ENCODE results near the gene CACNA1B. TPM values are rescaled to one million over a fixed set of nuclear protein-coding genes. Genes with fewer than 3 reads are reported as not detected.

Gene CACNA1B
- total RNA-seq, 1 donor from 2014 or later = 0.13 TPM

DNA sequence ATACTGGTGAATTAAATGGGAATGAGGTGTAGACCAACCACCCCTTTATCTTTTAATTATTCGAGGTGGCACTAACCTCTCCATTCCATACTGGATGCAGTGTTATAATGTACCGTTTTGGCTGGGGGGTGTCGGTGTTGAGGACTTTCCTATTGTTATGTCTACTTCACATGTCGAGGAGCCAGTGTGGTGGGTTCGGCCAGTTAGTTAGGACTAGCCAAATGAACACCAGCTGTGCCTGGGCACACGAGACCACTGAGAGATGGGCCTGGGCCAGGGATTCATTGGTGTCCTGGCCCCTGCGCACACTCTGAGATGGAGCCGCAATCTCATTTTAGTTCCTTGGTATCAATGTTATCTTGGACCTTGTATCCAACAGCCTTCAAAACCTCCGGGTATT lies 186.2 kb downstream of the CACNA1B start:
- no peaks in the 10 kb centered on the region for H3K4me1 Mint-ChIP-seq (ENCODE audit: unreplicated experiment)
- no peaks in the 10 kb centered on the region for H3K36me3 Mint-ChIP-seq (ENCODE audit: unreplicated experiment)
- no peak overlapping the region for H3K4me3 Mint-ChIP-seq (ENCODE audit: unreplicated experiment)
- DNase-seq (ENCODE audit: extremely low spot score, unreplicated experiment) = no peak
- TF ChIP-seq, protein P1, sequence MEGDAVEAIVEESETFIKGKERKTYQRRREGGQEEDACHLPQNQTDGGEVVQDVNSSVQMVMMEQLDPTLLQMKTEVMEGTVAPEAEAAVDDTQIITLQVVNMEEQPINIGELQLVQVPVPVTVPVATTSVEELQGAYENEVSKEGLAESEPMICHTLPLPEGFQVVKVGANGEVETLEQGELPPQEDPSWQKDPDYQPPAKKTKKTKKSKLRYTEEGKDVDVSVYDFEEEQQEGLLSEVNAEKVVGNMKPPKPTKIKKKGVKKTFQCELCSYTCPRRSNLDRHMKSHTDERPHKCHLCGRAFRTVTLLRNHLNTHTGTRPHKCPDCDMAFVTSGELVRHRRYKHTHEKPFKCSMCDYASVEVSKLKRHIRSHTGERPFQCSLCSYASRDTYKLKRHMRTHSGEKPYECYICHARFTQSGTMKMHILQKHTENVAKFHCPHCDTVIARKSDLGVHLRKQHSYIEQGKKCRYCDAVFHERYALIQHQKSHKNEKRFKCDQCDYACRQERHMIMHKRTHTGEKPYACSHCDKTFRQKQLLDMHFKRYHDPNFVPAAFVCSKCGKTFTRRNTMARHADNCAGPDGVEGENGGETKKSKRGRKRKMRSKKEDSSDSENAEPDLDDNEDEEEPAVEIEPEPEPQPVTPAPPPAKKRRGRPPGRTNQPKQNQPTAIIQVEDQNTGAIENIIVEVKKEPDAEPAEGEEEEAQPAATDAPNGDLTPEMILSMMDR (IDR thresholded peaks at IDR 0.05) = no peak
- peaks cover 3% of the 10 kb centered on the region for H3K9me3 Mint-ChIP-seq (ENCODE audit: unreplicated experiment)
- H3K27me3 Mint-ChIP-seq (ENCODE audit: unreplicated experiment) = peaks cover 4% of the 10 kb centered on the region
- H3K27ac Mint-ChIP-seq (ENCODE audit: unreplicated experiment) = no peak overlapping the region

DNA sequence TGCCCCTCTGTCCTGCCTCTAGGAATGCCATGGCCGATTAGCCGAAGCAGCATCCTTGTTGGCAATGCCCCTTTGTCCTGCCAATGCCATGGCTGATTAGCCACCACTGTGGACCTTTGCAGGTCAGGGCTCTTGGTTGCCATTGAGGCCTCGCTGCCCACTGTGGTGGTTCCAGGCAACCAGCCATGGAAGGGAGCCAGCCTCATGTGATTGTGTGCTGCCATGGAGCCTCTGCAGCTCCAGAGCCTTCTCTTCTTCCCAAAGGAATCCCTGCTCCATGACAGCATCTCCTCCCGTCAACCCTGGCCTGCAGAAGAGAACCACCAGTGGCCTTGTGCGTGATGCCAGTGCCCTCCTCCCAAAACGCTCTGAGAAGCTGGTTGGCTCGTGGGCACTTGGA lies 187.0 kb downstream of the CACNA1B start:
- peaks cover 3% of the 10 kb centered on the region for H3K9me3 Mint-ChIP-seq (ENCODE audit: unreplicated experiment)
- H3K4me3 Mint-ChIP-seq (ENCODE audit: unreplicated experiment) = no peak overlapping the region
- TF ChIP-seq, protein P1 (IDR thresholded peaks at IDR 0.05) = no peak
- no peak overlapping the region for H3K27ac Mint-ChIP-seq (ENCODE audit: unreplicated experiment)
- H3K27me3 Mint-ChIP-seq (ENCODE audit: unreplicated experiment) = peaks cover 4% of the 10 kb centered on the region
- DNase-seq (ENCODE audit: extremely low spot score, unreplicated experiment) = no peak
- H3K36me3 Mint-ChIP-seq (ENCODE audit: unreplicated experiment) = no peaks in the 10 kb centered on the region
- no peaks in the 10 kb centered on the region for H3K4me1 Mint-ChIP-seq (ENCODE audit: unreplicated experiment)

DNA sequence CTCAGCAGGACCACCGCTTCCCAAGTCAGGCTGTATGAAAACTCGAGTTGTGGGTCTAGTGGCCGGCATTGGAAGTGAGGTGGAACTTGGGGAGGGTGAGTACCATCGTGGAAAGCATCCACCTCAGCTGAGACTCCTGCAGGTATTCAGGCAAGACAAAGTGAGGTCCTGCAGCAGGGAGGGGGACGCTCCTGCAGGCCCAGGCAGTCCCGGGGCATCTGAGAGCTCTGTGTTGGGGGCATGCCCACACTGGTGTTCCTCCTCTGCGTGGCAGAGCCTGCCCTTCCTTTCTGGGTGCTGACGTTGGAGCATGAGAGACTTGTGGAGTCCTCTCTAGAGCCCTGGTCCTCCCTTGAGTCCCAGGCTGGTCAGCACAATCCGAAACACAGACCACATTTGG lies 187.7 kb downstream of the CACNA1B start:
- TF ChIP-seq, protein P1 (IDR thresholded peaks at IDR 0.05) = no peak
- H3K36me3 Mint-ChIP-seq (ENCODE audit: unreplicated experiment) = no peaks in the 10 kb centered on the region
- H3K9me3 Mint-ChIP-seq (ENCODE audit: unreplicated experiment) = peaks cover 3% of the 10 kb centered on the region
- no peak for DNase-seq (ENCODE audit: extremely low spot score, unreplicated experiment)
- no peak overlapping the region for H3K27ac Mint-ChIP-seq (ENCODE audit: unreplicated experiment)
- no peak overlapping the region for H3K4me3 Mint-ChIP-seq (ENCODE audit: unreplicated experiment)
- H3K27me3 Mint-ChIP-seq (ENCODE audit: unreplicated experiment) = peaks cover 4% of the 10 kb centered on the region
- H3K4me1 Mint-ChIP-seq (ENCODE audit: unreplicated experiment) = no peaks in the 10 kb centered on the region

DNA sequence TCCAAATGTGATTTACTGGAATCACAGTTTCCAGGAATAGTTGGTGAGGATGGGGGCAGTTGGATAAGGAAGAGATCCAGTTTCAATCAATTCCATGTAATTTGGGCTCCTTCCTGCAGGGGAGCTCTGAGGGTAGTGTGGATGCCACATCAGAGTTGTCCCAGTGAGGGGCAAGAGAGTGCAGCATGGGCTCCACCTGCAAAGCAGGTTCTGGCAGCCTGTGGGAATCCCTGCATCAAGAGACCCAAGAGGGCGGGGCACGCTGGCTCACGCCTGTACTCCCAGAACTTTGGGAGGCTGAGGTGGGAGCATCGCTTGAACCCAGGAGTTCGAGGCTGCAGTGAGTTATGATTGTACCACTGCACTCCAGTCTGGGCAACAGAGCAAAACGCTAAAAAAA lies 188.5 kb downstream of the CACNA1B start:
- Mint-ChIP-seq H3K36me3 (ENCODE audit: unreplicated experiment) (no peaks in the 10 kb centered on the region), H3K4me3 (ENCODE audit: unreplicated experiment) (no peak overlapping the region), H3K27ac (ENCODE audit: unreplicated experiment) (no peak overlapping the region), H3K4me1 (ENCODE audit: unreplicated experiment) (no peaks in the 10 kb centered on the region), H3K27me3 (ENCODE audit: unreplicated experiment) (peaks cover 4% of the 10 kb centered on the region), H3K9me3 (ENCODE audit: unreplicated experiment) (peaks cover 3% of the 10 kb centered on the region)
- DNase-seq (ENCODE audit: extremely low spot score, unreplicated experiment) = peak; percentile 70
- TF ChIP-seq, protein P1 (IDR thresholded peaks at IDR 0.05) = no peak

DNA sequence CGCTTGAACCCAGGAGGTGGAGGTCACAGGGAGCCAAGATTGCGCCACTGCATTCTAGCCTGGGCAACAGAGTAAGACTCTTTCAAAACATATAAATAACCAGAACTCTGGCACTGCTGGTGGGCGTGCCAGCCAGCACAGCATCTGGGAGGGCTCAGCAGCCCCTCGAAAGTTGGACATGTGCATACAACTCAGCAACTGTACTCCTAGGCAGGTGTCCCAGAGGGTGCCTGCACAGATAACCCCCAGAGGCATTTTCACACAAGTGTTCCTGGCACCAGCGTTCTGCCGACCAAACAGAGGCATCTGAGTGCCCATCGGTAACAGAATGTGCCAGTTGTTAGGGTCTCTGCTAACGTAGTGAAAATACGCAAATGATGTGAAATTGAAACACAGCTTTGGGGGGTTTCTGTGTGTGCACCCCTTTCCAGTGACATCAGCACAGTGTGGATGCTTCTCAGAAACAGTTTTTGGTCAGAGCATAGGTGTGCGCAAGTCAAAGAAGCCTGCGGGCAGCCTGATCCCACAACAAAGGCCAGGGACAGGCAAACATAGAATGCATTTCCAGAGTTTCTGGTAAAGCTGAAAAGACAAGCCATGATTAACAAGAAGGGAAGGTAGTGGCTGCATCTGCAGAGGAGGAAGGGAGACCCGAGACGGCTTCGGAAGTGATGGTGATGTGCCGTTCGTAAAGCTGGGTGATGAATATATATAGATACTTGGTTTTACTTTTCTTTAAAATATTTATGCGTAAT lies 190.2 kb downstream of the CACNA1B start:
- H3K27ac Mint-ChIP-seq (ENCODE audit: unreplicated experiment) = no peak overlapping the region
- no peak overlapping the region for H3K4me3 Mint-ChIP-seq (ENCODE audit: unreplicated experiment)
- H3K4me1 Mint-ChIP-seq (ENCODE audit: unreplicated experiment) = no peaks in the 10 kb centered on the region
- H3K36me3 Mint-ChIP-seq (ENCODE audit: unreplicated experiment) = no peaks in the 10 kb centered on the region
- DNase-seq (ENCODE audit: extremely low spot score, unreplicated experiment) = peak; percentile 63
- TF ChIP-seq, protein P1 (IDR thresholded peaks at IDR 0.05) = no peak
- no peaks in the 10 kb centered on the region for H3K9me3 Mint-ChIP-seq (ENCODE audit: unreplicated experiment)
- H3K27me3 Mint-ChIP-seq (ENCODE audit: unreplicated experiment) = peaks cover 4% of the 10 kb centered on the region

All from osteocyte (in vitro differentiated cells).